PC-3 (cell line): ENCODE measurements around the gene EPB41L4B. TPM values are rescaled to one million over a fixed set of nuclear protein-coding genes. Genes with fewer than 3 reads are reported as not detected.

ENCODE experiments used
- ATAC-seq: fragments of 200-7000 bp; cut with Tn5 transposase; 2 replicates; pipeline ENCODE4 v1.9.1; 2020; ENCODE audit warnings: mild to moderate bottlenecking, moderate library complexity
- BruUV-seq: library from RNA; stranded (reverse); fragments of 400-500 nt; replicated peaks from 2 replicates; lab custom pipeline; 2021; lab: Mats Ljungman, UMichigan
- CTCF ChIA-PET: fragments of 300-600 bp; sonication (Branson Sonifier 250); formaldehyde crosslinking; loops from one replicate; lab custom pipeline; 2022; ENCODE audit warnings: antibody characterized with exemption; lab: Charles Lee
- POLR2A ChIA-PET: fragments of 300-600 bp; sonication (Branson Sonifier 250); formaldehyde crosslinking; loops from one replicate; lab custom pipeline; 2022; ENCODE audit warnings: antibody characterized with exemption; ENCODE audit not compliant: unreplicated experiment; lab: Charles Lee
- DNase-seq: peaks from one replicate; pipeline ENCODE4 v3.0.0-alpha.2; 2015
- H2AFZ ChIP-seq: fragments of 300-600 bp; sonication (generic); 2 replicates; pipeline ENCODE4 v1.6.0; 2016; ENCODE audit warnings: antibody characterized with exemption, low read length
- H3F3A ChIP-seq: fragments of 300-600 bp; sonication (generic); one replicate; pipeline ENCODE4 v1.6.0; 2017; ENCODE audit warnings: antibody characterized with exemption, low read length, control low read depth, mild to moderate bottlenecking; ENCODE audit not compliant: unreplicated experiment
- H3K27ac ChIP-seq: fragments of 300-600 bp; sonication (generic); 2 replicates; pipeline ENCODE4 v1.5.1; 2016; ENCODE audit warnings: mild to moderate bottlenecking, low read length
- H3K27me3 ChIP-seq: fragments of 300-600 bp; sonication (generic); 2 replicates; pipeline ENCODE4 v1.6.1; 2016; ENCODE audit warnings: low read length, mixed read lengths
- H3K36me3 ChIP-seq: fragments of 300-600 bp; sonication (generic); 2 replicates; pipeline ENCODE4 v1.6.1; 2016; ENCODE audit warnings: low read depth, mixed run types, low read length, mixed read lengths
- H3K4me1 ChIP-seq: fragments of 300-600 bp; sonication (generic); 2 replicates; pipeline ENCODE4 v1.5.1; 2016; ENCODE audit warnings: low read length; ENCODE audit not compliant: insufficient read depth
- H3K4me2 ChIP-seq: fragments of 300-600 bp; sonication (generic); 2 replicates; pipeline ENCODE4 v1.6.0; 2016; ENCODE audit warnings: low read length
- H3K4me3 ChIP-seq: fragments of 300-600 bp; sonication (generic); 2 replicates; pipeline ENCODE4 v1.5.1; 2016; ENCODE audit warnings: mild to moderate bottlenecking, low read length, mixed read lengths
- H3K79me2 ChIP-seq: fragments of 300-600 bp; sonication (generic); 2 replicates; pipeline ENCODE4 v1.6.1; 2017; ENCODE audit warnings: low read length, mixed read lengths
- H3K9ac ChIP-seq: fragments of 300-600 bp; sonication (generic); 2 replicates; pipeline ENCODE4 v1.6.0; 2016; ENCODE audit warnings: mild to moderate bottlenecking, low read length
- H3K9me2 ChIP-seq: fragments of 300-600 bp; sonication (generic); replicated peaks from 2 replicates; pipeline ENCODE4 v1.6.1; 2016; ENCODE audit warnings: mixed run types, low read length, mixed read lengths
- H3K9me3 ChIP-seq: fragments of 300-600 bp; sonication (generic); 2 replicates; pipeline ENCODE4 v1.6.1; 2016; ENCODE audit warnings: low read length, mixed read lengths
- H4K20me1 ChIP-seq: fragments of 300-600 bp; sonication (generic); 2 replicates; pipeline ENCODE4 v1.6.1; 2016; ENCODE audit warnings: low read length, mixed read lengths
- EZH2 ChIP-seq: fragments of 300-600 bp; sonication (generic); IDR thresholded peaks from one replicate; pipeline ENCODE4 v1.6.1; 2017; ENCODE audit warnings: antibody characterized with exemption, mild to moderate bottlenecking, low read length; ENCODE audit not compliant: unreplicated experiment
- EZH2phosphoT487 ChIP-seq: fragments of 300-600 bp; sonication (generic); IDR thresholded peaks from 2 replicates; pipeline ENCODE4 v1.6.1; 2018; ENCODE audit warnings: mild to moderate bottlenecking, antibody characterized with exemption, low read length, borderline replicate concordance
- intact Hi-C: fragments of 100-400 bp; cut with micrococcal nuclease; formaldehyde crosslinking; loops from 2 replicates; pipeline ENCODE4 v1.9.0; 2023
- total RNA-seq: library from RNA; depleted of rRNA; stranded (reverse); fragments of >200 nt; gene quantifications from 2 replicates; pipeline ENCODE4 v1.2.3, GENCODE V29; 2014
- TF ChIP-seq, protein P1 (sequence below): fragments of 300-600 bp; sonication (generic); conservative IDR thresholded peaks from 2 replicates; pipeline ENCODE4 v1.5.1; 2017; ENCODE audit warnings: antibody characterized with exemption, low read depth, mild to moderate bottlenecking, low read length

The EPB41L4B gene
- total RNA-seq, 1 experiment from 2014 or later: 11.2 TPM

DNA sequence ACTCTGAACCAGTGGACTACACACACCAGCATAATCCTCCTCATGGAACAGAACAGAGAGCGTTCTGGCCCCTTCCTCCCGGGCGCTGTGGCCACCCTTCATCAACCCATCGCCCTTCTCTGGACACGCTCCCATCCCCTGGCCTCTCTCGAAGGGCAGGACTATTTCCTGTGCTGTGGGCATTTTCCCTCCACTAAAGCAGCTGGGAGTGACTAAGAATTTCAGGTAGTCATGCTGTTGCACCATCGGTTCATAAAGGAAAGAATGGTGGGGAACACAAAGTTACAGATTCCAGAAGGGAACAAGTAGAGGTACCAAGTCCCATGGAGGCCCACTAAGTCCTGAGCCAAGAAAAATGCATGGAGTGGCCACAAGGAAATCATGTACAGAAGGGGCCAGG lies 68.6 kb downstream of the EPB41L4B start:
- Histone ChIP-seq H3K79me2 (0 out of 2 replicates have a peak, but pooled peaks cover 3% of the 10 kb centered on the region), H3K27ac (peak overlapping the region; percentile 100), H3F3A (peaks cover 20% of the 10 kb centered on the region), H3K4me3 (no peak overlapping the region), H3K9me2 (no peaks in the 10 kb centered on the region), H3K9ac (peak overlapping the region; percentile 88), H4K20me1 (no peaks in the 10 kb centered on the region), H3K4me1 (peaks cover 60% of the 10 kb centered on the region), H3K9me3 (no peaks in the 10 kb centered on the region), H3K27me3 (no peaks in the 10 kb centered on the region), H2AFZ (no peak overlapping the region), H3K4me2 (peak overlapping the region; percentile 80), H3K36me3 (peaks cover 7% of the 10 kb centered on the region; the same call in 1 of the 2 replicates)
- CTCF ChIA-PET: no interaction called here
- TF ChIP-seq EZH2: no peak
- TF ChIP-seq, protein P1, sequence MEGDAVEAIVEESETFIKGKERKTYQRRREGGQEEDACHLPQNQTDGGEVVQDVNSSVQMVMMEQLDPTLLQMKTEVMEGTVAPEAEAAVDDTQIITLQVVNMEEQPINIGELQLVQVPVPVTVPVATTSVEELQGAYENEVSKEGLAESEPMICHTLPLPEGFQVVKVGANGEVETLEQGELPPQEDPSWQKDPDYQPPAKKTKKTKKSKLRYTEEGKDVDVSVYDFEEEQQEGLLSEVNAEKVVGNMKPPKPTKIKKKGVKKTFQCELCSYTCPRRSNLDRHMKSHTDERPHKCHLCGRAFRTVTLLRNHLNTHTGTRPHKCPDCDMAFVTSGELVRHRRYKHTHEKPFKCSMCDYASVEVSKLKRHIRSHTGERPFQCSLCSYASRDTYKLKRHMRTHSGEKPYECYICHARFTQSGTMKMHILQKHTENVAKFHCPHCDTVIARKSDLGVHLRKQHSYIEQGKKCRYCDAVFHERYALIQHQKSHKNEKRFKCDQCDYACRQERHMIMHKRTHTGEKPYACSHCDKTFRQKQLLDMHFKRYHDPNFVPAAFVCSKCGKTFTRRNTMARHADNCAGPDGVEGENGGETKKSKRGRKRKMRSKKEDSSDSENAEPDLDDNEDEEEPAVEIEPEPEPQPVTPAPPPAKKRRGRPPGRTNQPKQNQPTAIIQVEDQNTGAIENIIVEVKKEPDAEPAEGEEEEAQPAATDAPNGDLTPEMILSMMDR: no peak
- TF ChIP-seq EZH2phosphoT487: no peak
- intact Hi-C loops: loop anchor here (5.0 to 10.0 kb wide), 3 partner anchors 45 to 135 kb away; partner anchors contain the start of gene TMEM245
- POLR2A ChIA-PET: no interaction called here
- peak; percentile 43 for DNase-seq
- BruUV-seq: no TSS peak
- no peak for ATAC-seq

DNA sequence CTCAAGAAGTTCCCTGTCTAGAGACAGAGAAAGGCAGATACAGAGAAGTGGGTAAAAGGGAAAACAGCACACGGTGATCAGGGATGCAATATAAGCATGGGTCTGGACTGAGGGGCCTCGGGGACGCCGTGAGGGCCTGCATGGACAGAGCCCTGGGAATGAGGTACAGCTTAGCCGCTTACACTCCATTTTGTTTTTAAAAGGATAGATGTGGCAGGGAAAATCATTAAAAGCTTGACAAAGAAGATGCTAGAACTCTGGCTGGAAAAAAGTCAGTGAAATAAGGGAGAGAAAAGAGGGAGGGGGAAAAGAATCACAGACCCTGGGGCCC lies 69.1 kb downstream of the EPB41L4B start:
- Histone ChIP-seq H3K9me2 (no peaks in the 10 kb centered on the region), H3K36me3 (peaks cover 7% of the 10 kb centered on the region; the same call in 1 of the 2 replicates), H3K4me2 (peak overlapping the region; percentile 80), H4K20me1 (no peaks in the 10 kb centered on the region), H3K4me3 (peak overlapping the region; percentile 51), H3K9me3 (no peaks in the 10 kb centered on the region), H3K27ac (peak overlapping the region; percentile 100), H3F3A (peaks cover 20% of the 10 kb centered on the region), H3K27me3 (no peaks in the 10 kb centered on the region), H3K9ac (peak overlapping the region; percentile 88), H3K4me1 (peaks cover 60% of the 10 kb centered on the region), H2AFZ (no peak overlapping the region), H3K79me2 (0 out of 2 replicates have a peak, but pooled peaks cover 3% of the 10 kb centered on the region)
- ChIA-PET POLR2A (interaction anchor here (0.5 to 0.8 kb wide), 2 partner anchors 65 to 67 kb away, joined by 3 to 4 read pairs; no protein-coding TSS in a partner anchor), CTCF (interaction anchor here (0.9 to 1.2 kb wide), 3 partner anchors 65 to 69 kb away, joined by 3 read pairs; no protein-coding TSS in a partner anchor)
- TSS peak; percentile 82 for BruUV-seq
- no peak for DNase-seq
- intact Hi-C loops: loop anchor here (1.0 to 10.0 kb wide), 4 partner anchors 46 to 134 kb away; partner anchors contain the start of gene TMEM245
- TF ChIP-seq, protein P1: no peak
- TF ChIP-seq EZH2 (no peak), EZH2phosphoT487 (no peak)
- ATAC-seq: no peak
